Calu3 (cell line): ENCODE data around the gene KIF6. TPM values are rescaled to one million over a fixed set of nuclear protein-coding genes. Genes with fewer than 3 reads are reported as not detected.

Experiments
- BruUV-seq: library from RNA; stranded (reverse); fragments of 400-500 nt; replicated peaks from 2 replicates; lab custom pipeline; 2021; lab: Mats Ljungman, UMichigan
- CTCF ChIA-PET: fragments of 300-600 bp; sonication (Branson Sonifier 250); formaldehyde crosslinking; loops from one replicate; lab custom pipeline; 2022; ENCODE audit warnings: antibody characterized with exemption; lab: Charles Lee
- DNase-seq: peaks from one replicate; pipeline ENCODE4 v3.0.0; 2022
- H3K27ac Mint-ChIP-seq: one replicate; pipeline ENCODE4 v1.8.0; 2022; ENCODE audit warnings: mixed read lengths; ENCODE audit not compliant: unreplicated experiment
- H3K27me3 Mint-ChIP-seq: one replicate; pipeline ENCODE4 v1.8.0; 2022; ENCODE audit warnings: mixed read lengths; ENCODE audit not compliant: unreplicated experiment
- H3K36me3 Mint-ChIP-seq: one replicate; pipeline ENCODE4 v1.8.0; 2022; ENCODE audit warnings: mild to moderate bottlenecking, moderate library complexity, mixed read lengths; ENCODE audit not compliant: insufficient read depth, unreplicated experiment
- H3K4me1 Mint-ChIP-seq: one replicate; pipeline ENCODE4 v1.8.0; 2022; ENCODE audit warnings: mild to moderate bottlenecking, low read depth, mixed read lengths; ENCODE audit not compliant: unreplicated experiment
- H3K4me3 Mint-ChIP-seq: one replicate; pipeline ENCODE4 v1.8.0; 2022; ENCODE audit warnings: mild to moderate bottlenecking, low read depth, moderate library complexity, mixed read lengths; ENCODE audit not compliant: unreplicated experiment
- H3K9me3 Mint-ChIP-seq: one replicate; pipeline ENCODE4 v1.8.0; 2022; ENCODE audit warnings: low read depth, mixed read lengths; ENCODE audit not compliant: unreplicated experiment
- intact Hi-C: fragments of 100-400 bp; cut with micrococcal nuclease; formaldehyde crosslinking; loops from one replicate; pipeline ENCODE4 v1.10.0; 2022; ENCODE audit not compliant: unreplicated experiment
- total RNA-seq: library from RNA; stranded (reverse); gene quantifications from 2 replicates; pipeline ENCODE4 v1.2.3, GENCODE V29; 2022
- TF ChIP-seq, protein P1 (sequence below): fragments of 200-600 bp; IDR thresholded peaks from one replicate; pipeline ENCODE4 v1.8.0; 2022; ENCODE audit warnings: antibody characterized with exemption; ENCODE audit not compliant: unreplicated experiment

KIF6 gene
- total RNA-seq, 1 experiment from 2014 or later, result 0.45 TPM

DNA sequence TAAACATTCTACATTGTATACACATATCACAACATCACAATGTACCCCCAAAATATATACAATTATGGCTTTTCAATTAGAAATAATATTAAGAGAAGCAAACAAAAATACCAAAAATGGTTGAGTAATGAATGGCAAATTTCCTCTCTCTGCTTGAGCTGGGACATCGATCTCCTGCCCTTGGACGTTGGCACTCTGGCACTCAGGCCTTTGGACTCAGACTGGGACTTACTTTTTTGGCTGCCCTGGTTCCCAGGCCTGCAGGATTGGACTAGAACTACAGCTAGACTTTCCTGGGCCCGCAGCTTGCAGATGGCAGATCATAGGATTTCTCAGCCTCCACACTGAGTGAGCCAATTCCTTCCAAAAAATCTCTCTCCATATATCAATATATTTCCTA lies 349.8 kb downstream of the KIF6 start:
- intact Hi-C loops, result no loop called here
- CTCF ChIA-PET, result no interaction called here
- TF ChIP-seq, protein P1, sequence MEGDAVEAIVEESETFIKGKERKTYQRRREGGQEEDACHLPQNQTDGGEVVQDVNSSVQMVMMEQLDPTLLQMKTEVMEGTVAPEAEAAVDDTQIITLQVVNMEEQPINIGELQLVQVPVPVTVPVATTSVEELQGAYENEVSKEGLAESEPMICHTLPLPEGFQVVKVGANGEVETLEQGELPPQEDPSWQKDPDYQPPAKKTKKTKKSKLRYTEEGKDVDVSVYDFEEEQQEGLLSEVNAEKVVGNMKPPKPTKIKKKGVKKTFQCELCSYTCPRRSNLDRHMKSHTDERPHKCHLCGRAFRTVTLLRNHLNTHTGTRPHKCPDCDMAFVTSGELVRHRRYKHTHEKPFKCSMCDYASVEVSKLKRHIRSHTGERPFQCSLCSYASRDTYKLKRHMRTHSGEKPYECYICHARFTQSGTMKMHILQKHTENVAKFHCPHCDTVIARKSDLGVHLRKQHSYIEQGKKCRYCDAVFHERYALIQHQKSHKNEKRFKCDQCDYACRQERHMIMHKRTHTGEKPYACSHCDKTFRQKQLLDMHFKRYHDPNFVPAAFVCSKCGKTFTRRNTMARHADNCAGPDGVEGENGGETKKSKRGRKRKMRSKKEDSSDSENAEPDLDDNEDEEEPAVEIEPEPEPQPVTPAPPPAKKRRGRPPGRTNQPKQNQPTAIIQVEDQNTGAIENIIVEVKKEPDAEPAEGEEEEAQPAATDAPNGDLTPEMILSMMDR, result no peak

DNA sequence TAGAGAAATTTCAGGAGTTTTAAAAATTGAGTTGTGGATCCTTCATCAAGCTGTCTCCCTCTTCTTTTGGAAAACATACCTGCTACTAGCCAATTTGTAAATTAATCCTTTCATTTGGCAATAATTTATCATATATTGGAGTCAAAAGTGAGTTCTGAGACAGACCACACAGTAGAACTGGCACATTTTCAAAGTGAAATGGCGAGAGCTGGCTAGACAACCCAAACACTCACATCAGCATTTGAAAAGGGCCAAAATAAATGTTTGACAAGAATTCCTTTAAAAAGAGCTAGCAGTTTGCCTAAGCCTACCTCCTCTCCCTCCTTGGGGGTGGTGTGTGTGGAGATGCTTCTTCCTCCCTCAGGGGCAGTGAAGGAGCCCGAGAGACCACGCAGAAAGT lies 354.8 kb downstream of the KIF6 start:
- CTCF ChIA-PET, result interaction anchor here (1.0 kb wide), 1 partner anchor 8 kb away, joined by 5 read pairs; no protein-coding TSS in a partner anchor

More for the DNA sequence above, 349.8 kb downstream of the KIF6 start:
- Mint-ChIP-seq H3K9me3 (no peaks in the 10 kb centered on the region), H3K4me1 (no peaks in the 10 kb centered on the region), H3K27me3 (peaks cover 83% of the 10 kb centered on the region), H3K27ac (no peak overlapping the region), H3K4me3 (no peak overlapping the region), H3K36me3 (no peaks in the 10 kb centered on the region)
- DNase-seq, result no peak
- no TSS peak for BruUV-seq

DNA sequence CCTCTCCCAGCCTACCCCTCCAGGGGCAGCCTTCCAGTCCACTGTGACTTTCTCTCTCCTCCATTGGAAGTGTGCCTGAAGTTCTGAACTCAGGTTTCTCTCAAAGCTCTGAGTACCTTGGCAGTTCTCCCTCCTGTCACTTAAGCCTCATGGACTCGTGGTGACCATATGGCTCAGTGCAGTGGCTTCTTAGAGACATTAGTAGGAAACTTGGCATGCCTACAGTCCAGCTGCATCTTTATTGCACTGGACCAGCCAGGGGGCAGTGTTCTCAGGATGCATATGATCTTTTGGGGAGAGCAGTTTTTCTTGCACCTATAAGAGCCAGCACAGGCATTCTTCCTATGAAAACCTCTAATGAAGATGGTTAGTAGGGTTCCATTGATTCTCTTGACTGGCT lies 355.2 kb downstream of the KIF6 start:
- Mint-ChIP-seq H3K4me1 (peaks cover 7% of the 10 kb centered on the region), H3K4me3 (no peak overlapping the region), H3K36me3 (no peaks in the 10 kb centered on the region), H3K27me3 (peaks cover 97% of the 10 kb centered on the region), H3K27ac (no peak overlapping the region), H3K9me3 (no peaks in the 10 kb centered on the region)
- intact Hi-C loops, result no loop called here
- no peak for DNase-seq
- TF ChIP-seq, protein P1, result no peak
- no TSS peak for BruUV-seq
- CTCF ChIA-PET, result no interaction called here

More for the DNA sequence above, 354.8 kb downstream of the KIF6 start:
- TF ChIP-seq, protein P1, result no peak
- H3K9me3 Mint-ChIP-seq, result no peaks in the 10 kb centered on the region
- intact Hi-C loops, result no loop called here
- DNase-seq, result no peak
- peaks cover 97% of the 10 kb centered on the region for H3K27me3 Mint-ChIP-seq
- no peak overlapping the region for H3K4me3 Mint-ChIP-seq
- BruUV-seq, result no TSS peak
- no peak overlapping the region for H3K27ac Mint-ChIP-seq
- H3K36me3 Mint-ChIP-seq, result no peaks in the 10 kb centered on the region
- H3K4me1 Mint-ChIP-seq, result peaks cover 3% of the 10 kb centered on the region

DNA sequence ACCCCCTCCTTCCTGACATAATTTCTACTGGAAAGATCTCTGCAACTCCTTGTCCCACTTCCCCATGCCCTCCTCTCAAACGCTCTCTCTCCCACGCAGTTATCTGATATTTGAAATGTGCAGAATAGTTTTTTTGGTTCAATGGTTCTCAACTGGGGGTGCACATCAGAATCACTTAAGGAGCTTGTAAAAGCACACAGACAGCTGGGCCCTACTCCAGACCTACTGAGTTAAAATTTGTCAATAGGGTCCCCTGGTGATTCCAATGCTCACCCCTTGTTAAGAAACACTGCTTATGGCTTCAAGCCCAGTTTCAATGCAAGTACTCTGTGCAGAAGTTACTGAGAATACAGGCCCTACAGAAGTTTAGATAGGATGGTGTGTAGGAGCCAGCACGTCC lies 357.5 kb downstream of the KIF6 start:
- H3K4me3 Mint-ChIP-seq, result no peak overlapping the region
- CTCF ChIA-PET, result no interaction called here
- intact Hi-C loops, result no loop called here
- H3K36me3 Mint-ChIP-seq, result no peaks in the 10 kb centered on the region
- no peaks in the 10 kb centered on the region for H3K9me3 Mint-ChIP-seq
- no peak overlapping the region for H3K27ac Mint-ChIP-seq
- H3K27me3 Mint-ChIP-seq, result peaks cover 98% of the 10 kb centered on the region
- no TSS peak for BruUV-seq
- H3K4me1 Mint-ChIP-seq, result peaks cover 7% of the 10 kb centered on the region
- TF ChIP-seq, protein P1, result no peak
- DNase-seq, result no peak
